Activated naive CD8-positive, alpha-beta T cell (primary cell): Measurements from ENCODE around the gene FDPS.
A peak's percentile ranks its signal among the peaks of the same experiment; 100 is the strongest.

Experiments used
- H3K27ac Mint-ChIP-seq: one replicate; pipeline ENCODE4 v1.8.0; 2021; ENCODE audit warnings: mixed read lengths
- H3K27me3 Mint-ChIP-seq: one replicate; pipeline ENCODE4 v1.8.0; 2021; ENCODE audit warnings: mixed read lengths
- H3K36me3 Mint-ChIP-seq: one replicate; pipeline ENCODE4 v1.8.0; 2021; ENCODE audit warnings: mixed read lengths
- H3K4me1 Mint-ChIP-seq: one replicate; pipeline ENCODE4 v1.8.0; 2021; ENCODE audit warnings: low read depth, mixed read lengths
- H3K4me3 Mint-ChIP-seq: one replicate; pipeline ENCODE4 v1.8.0; 2021; ENCODE audit warnings: mild to moderate bottlenecking, mixed read lengths
- H3K9me3 Mint-ChIP-seq: one replicate; pipeline ENCODE4 v1.8.0; 2021; ENCODE audit warnings: low read depth, mixed read lengths

The FDPS gene

GRCh38 chr1:155334962-155335361 lies 26.3 kb downstream of the FDPS start:
- peak overlapping the region; percentile 54 for H3K27ac Mint-ChIP-seq
- peaks cover 4% of the 10 kb centered on the region for H3K36me3 Mint-ChIP-seq
- H3K9me3 Mint-ChIP-seq = no peaks in the 10 kb centered on the region
- no peaks in the 10 kb centered on the region for H3K4me1 Mint-ChIP-seq
- no peak overlapping the region for H3K4me3 Mint-ChIP-seq
- H3K27me3 Mint-ChIP-seq = no peaks in the 10 kb centered on the region

- H3K27me3 Mint-ChIP-seq = no peaks in the 10 kb centered on the region
- H3K36me3 Mint-ChIP-seq = peaks cover 7% of the 10 kb centered on the region
- H3K4me3 Mint-ChIP-seq = no peak overlapping the region
- H3K4me1 Mint-ChIP-seq = no peaks in the 10 kb centered on the region
- no peak overlapping the region for H3K27ac Mint-ChIP-seq
- no peaks in the 10 kb centered on the region for H3K9me3 Mint-ChIP-seq
These were observed 30.9 kb downstream of the FDPS start for GRCh38 chr1:155339515-155340097.

- no peak overlapping the region for H3K4me3 Mint-ChIP-seq
- H3K27ac Mint-ChIP-seq = no peak overlapping the region
- no peaks in the 10 kb centered on the region for H3K27me3 Mint-ChIP-seq
- no peaks in the 10 kb centered on the region for H3K4me1 Mint-ChIP-seq
- no peaks in the 10 kb centered on the region for H3K9me3 Mint-ChIP-seq
- peaks cover 8% of the 10 kb centered on the region for H3K36me3 Mint-ChIP-seq
These were observed 34.2 kb downstream of the FDPS start for GRCh38 chr1:155342842-155343241.

GRCh38 chr1:155352631-155353030 lies 44.0 kb downstream of the FDPS start:
- no peaks in the 10 kb centered on the region for H3K36me3 Mint-ChIP-seq
- H3K27me3 Mint-ChIP-seq = no peaks in the 10 kb centered on the region
- H3K4me3 Mint-ChIP-seq = no peak overlapping the region
- H3K4me1 Mint-ChIP-seq = no peaks in the 10 kb centered on the region
- no peaks in the 10 kb centered on the region for H3K9me3 Mint-ChIP-seq
- H3K27ac Mint-ChIP-seq = peak overlapping the region; percentile 43

- no peaks in the 10 kb centered on the region for H3K9me3 Mint-ChIP-seq
- H3K27ac Mint-ChIP-seq = peak overlapping the region; percentile 22
- no peaks in the 10 kb centered on the region for H3K4me1 Mint-ChIP-seq
- no peak overlapping the region for H3K4me3 Mint-ChIP-seq
- H3K36me3 Mint-ChIP-seq = no peaks in the 10 kb centered on the region
- no peaks in the 10 kb centered on the region for H3K27me3 Mint-ChIP-seq
These were observed 51.4 kb downstream of the FDPS start for GRCh38 chr1:155360051-155360450.
